ENCODE data around the gene CCDC9B.

Gene CCDC9B

DNA sequence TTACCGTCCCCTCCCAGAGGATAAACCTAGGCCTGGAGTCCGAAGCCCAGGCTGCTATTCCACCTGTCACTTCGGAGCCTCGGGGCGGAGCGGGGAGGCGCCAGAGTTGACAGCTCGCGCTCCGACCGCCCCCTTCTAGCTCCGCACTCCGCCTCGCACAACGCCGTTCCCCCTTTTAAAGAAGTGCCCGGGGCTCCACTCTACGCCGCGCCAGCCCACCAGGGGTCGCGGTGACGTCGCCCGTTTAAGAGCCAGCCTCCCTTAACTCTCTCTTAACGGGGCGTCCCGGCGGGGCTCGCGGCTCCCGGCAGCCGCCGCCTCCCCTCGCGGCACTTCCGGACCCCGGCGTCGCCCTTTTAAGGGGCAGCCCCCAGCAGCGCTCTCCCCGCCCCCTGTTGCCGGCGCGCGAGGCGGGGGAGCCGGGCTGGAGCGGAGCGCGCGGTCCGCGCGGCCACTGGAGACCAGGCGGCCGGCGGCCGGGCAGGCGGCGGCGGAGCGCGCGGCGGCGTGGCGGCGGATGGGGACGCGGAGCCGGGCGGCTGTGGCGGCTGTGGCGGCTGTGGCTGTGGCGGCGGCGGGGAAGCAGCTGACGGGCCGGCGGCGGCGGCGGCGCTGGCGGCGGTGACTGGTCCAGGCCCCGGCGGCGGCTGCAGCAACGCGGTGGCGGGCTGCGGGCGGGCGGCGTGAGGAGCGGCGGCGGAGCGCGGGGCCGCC, 17.3 kb downstream of the CCDC9B start, which contains the start of gene INAFM2:
Gene INAFM2 (plus strand): TSS at position 454 of the 714 bp plus-strand sequence. CDS start 364 bp downstream, outside the sequence.
- peaks cover 40% of the 10 kb centered on the region for H3K4me1 ChIP-seq (ENCODE audit: insufficient read depth, low read length)
- no peak within 1 kb of the TSS for H3K27ac ChIP-seq (ENCODE audit: low read length)
- H3K36me3 ChIP-seq (ENCODE audit: insufficient read depth, low read depth, low read length), result no peaks in the 10 kb centered on the region
- no peaks in the 10 kb centered on the region for H3K9me3 ChIP-seq (ENCODE audit: insufficient read depth, low read depth, low read length)
- peaks cover 44% of the 10 kb centered on the region for H3K27me3 ChIP-seq (ENCODE audit: insufficient read depth, low read length)
- peak within 1 kb of the TSS; percentile 62 for H3K4me3 ChIP-seq (ENCODE audit: low read length)
- H3K9ac ChIP-seq (ENCODE audit: low read depth, low read length), result peak within 1 kb of the TSS; percentile 8; the same call in 1 of the 2 replicates

DNA sequence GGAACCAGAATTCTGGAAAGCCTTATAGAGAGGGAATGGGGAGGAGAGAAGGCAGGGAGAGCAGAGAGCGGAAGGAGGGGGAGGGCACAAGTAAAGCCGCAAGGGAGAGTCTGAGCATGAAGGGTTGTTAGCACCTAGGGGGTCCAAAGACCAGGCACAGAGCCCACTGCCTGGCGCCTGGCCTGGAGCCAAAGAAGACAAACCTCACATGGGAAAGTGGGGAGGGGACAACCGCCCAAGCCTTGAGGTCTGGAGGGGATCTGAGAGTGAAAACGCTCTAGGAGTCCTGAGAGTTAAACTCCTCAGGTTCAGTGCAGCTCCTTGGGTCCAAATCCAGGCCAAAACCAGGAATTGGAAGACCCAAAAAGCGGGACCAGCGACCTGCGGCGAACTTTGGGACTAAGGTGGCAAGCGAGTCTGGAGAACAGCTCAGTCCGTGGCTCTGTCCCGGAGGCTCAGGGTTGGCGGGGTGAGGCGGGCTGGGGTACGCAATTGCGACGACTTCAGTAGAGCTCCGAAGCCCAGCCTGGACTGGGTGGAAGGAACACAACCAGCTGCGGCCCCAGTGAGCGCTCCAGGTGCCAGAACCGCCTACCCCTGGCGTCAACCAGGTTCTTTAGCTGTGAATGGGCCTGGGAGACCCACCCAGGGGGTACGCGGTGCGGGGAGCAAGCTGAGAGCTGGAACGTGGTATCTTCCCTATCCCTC, 18.1 kb downstream of the CCDC9B start:
- Histone ChIP-seq H3K27ac (ENCODE audit: low read length) (no peak overlapping the region), H3K4me3 (ENCODE audit: low read length) (peak overlapping the region; percentile 62), H3K36me3 (ENCODE audit: insufficient read depth, low read depth, low read length) (no peaks in the 10 kb centered on the region), H3K27me3 (ENCODE audit: insufficient read depth, low read length) (peaks cover 44% of the 10 kb centered on the region), H3K9me3 (ENCODE audit: insufficient read depth, low read depth, low read length) (no peaks in the 10 kb centered on the region), H3K4me1 (ENCODE audit: insufficient read depth, low read length) (peaks cover 33% of the 10 kb centered on the region), H3K9ac (ENCODE audit: low read depth, low read length) (no peak overlapping the region)

DNA sequence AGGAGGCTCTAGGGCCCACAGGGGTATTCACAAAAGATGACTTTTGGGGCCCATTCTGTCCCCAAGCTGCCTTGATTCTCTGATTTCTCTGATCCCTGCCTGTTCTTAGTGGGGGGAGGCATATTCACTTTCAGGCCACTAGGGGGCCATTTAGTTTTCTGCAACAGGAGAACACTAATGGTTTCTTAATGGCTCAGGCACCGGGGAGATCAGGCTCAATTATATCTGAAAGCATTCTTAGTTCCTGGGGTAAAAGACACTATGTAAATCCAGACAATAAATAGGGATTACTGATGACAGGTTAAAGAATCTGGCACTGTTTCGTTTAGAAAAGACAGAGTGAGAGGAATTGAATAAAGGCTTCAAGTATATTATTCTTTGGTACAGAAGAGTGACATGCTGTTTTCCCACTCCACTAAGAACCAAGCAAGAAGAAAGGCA, 19.8 kb downstream of the CCDC9B start:
- Histone ChIP-seq H3K4me3 (ENCODE audit: low read length) (no peak overlapping the region), H3K9me3 (ENCODE audit: insufficient read depth, low read depth, low read length) (no peaks in the 10 kb centered on the region), H3K36me3 (ENCODE audit: insufficient read depth, low read depth, low read length) (no peaks in the 10 kb centered on the region), H3K9ac (ENCODE audit: low read depth, low read length) (no peak overlapping the region), H3K27ac (ENCODE audit: low read length) (no peak overlapping the region), H3K4me1 (ENCODE audit: insufficient read depth, low read length) (peaks cover 18% of the 10 kb centered on the region), H3K27me3 (ENCODE audit: insufficient read depth, low read length) (peaks cover 38% of the 10 kb centered on the region)

DNA sequence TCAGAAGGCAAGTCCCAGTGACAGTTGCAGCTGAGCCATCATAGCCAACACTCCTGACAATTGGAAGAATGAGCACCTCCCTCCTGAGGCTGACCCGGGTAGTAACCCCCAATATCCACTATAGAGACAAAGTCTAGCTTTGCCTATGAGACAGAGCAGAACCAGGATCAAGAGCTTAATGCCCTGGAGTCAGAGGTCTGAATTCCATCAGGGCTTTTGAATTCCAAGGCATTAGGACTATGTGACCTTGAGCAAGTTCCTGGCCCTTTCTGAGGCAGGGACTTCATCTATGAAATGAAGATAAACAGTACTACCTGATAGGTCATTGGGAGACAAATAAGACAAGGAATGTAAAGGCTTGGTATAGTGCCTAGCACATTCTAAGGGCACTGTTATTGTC, 20.3 kb downstream of the CCDC9B start:
- peaks cover 35% of the 10 kb centered on the region for H3K27me3 ChIP-seq (ENCODE audit: insufficient read depth, low read length)
- no peaks in the 10 kb centered on the region for H3K36me3 ChIP-seq (ENCODE audit: insufficient read depth, low read depth, low read length)
- no peak overlapping the region for H3K27ac ChIP-seq (ENCODE audit: low read length)
- H3K4me3 ChIP-seq (ENCODE audit: low read length), result no peak overlapping the region
- H3K9me3 ChIP-seq (ENCODE audit: insufficient read depth, low read depth, low read length), result no peaks in the 10 kb centered on the region
- H3K4me1 ChIP-seq (ENCODE audit: insufficient read depth, low read length), result peaks cover 14% of the 10 kb centered on the region
- no peak overlapping the region for H3K9ac ChIP-seq (ENCODE audit: low read depth, low read length)

DNA sequence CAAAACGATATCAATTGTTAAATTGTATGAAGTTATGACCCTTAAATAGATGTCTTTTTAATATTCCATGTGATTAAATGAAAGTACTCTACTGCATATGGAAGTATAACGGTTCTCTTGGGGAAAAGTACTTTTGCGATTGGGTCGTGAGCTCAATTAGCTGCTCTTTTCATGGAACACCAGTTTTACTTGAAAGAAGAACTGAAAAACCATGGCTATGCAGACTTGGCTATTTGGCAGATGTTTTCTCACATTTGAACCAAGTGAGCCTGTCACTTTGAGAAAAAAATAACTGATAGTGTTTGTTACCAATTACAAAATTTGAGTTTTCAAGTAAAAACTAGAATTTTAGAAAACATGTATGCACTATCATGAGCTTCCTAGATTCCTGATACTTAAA, 23.2 kb downstream of the CCDC9B start:
- H3K27ac ChIP-seq (ENCODE audit: low read length), result no peak overlapping the region
- peaks cover 9% of the 10 kb centered on the region for H3K4me1 ChIP-seq (ENCODE audit: insufficient read depth, low read length)
- no peaks in the 10 kb centered on the region for H3K36me3 ChIP-seq (ENCODE audit: insufficient read depth, low read depth, low read length)
- H3K9ac ChIP-seq (ENCODE audit: low read depth, low read length), result no peak overlapping the region
- no peak overlapping the region for H3K4me3 ChIP-seq (ENCODE audit: low read length)
- H3K9me3 ChIP-seq (ENCODE audit: insufficient read depth, low read depth, low read length), result no peaks in the 10 kb centered on the region
- peaks cover 22% of the 10 kb centered on the region for H3K27me3 ChIP-seq (ENCODE audit: insufficient read depth, low read length)

DNA sequence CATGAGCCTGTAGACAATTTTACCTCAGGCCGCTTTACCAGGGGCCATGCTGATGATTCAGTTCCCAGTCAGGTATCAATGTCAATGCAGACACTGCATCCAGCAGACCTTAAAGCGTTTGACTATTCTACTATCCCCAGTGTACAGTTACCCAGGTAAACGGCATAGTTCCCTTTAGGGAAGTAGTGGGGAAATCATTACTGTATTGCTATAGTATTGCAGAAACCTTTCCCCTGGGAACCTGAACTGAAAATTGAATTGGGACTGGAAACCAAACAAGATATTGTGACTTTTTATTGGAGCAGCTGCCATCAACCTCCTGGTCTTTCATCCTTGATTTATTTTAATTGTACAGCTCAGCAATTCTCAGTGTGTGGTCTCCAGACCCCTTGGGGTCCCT, 23.8 kb downstream of the CCDC9B start:
- Histone ChIP-seq H3K9ac (ENCODE audit: low read depth, low read length) (no peak overlapping the region), H3K27ac (ENCODE audit: low read length) (no peak overlapping the region), H3K4me3 (ENCODE audit: low read length) (no peak overlapping the region), H3K36me3 (ENCODE audit: insufficient read depth, low read depth, low read length) (no peaks in the 10 kb centered on the region), H3K9me3 (ENCODE audit: insufficient read depth, low read depth, low read length) (no peaks in the 10 kb centered on the region), H3K27me3 (ENCODE audit: insufficient read depth, low read length) (peaks cover 16% of the 10 kb centered on the region), H3K4me1 (ENCODE audit: insufficient read depth, low read length) (peaks cover 4% of the 10 kb centered on the region)

DNA sequence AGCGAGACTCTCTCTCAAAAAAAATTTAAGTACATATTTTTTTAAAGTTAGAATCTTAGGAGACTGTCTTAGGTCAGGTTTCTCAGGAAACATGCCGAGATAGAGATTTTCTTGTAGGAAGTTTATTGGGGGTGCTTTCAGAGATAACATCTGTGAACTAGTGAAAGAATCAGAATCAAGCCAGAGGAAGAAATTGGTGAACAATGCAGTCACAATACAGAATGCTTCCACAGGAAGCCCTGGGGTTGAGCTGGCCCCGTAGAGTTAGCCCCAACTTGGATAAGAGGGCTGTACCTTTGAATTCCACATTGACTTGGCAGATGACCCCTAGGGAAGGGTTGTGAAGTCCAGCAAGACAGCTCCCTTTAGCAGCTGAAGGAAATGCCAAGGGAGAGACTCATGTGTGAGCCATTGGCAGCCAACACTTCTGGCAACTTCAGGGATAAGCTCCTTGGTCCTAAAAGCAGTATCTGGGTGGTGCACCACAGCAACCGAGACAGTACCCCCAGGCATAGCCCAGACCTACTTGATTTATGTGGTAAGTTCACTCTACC, 25.9 kb downstream of the CCDC9B start:
- no peak overlapping the region for H3K27ac ChIP-seq (ENCODE audit: low read length)
- H3K4me3 ChIP-seq (ENCODE audit: low read length), result no peak overlapping the region
- no peak overlapping the region for H3K9ac ChIP-seq (ENCODE audit: low read depth, low read length)
- H3K4me1 ChIP-seq (ENCODE audit: insufficient read depth, low read length), result peaks cover 1% of the 10 kb centered on the region; the same call in 1 of the 2 replicates
- H3K9me3 ChIP-seq (ENCODE audit: insufficient read depth, low read depth, low read length), result no peaks in the 10 kb centered on the region
- no peaks in the 10 kb centered on the region for H3K36me3 ChIP-seq (ENCODE audit: insufficient read depth, low read depth, low read length)
- peaks cover 17% of the 10 kb centered on the region for H3K27me3 ChIP-seq (ENCODE audit: insufficient read depth, low read length)

DNA sequence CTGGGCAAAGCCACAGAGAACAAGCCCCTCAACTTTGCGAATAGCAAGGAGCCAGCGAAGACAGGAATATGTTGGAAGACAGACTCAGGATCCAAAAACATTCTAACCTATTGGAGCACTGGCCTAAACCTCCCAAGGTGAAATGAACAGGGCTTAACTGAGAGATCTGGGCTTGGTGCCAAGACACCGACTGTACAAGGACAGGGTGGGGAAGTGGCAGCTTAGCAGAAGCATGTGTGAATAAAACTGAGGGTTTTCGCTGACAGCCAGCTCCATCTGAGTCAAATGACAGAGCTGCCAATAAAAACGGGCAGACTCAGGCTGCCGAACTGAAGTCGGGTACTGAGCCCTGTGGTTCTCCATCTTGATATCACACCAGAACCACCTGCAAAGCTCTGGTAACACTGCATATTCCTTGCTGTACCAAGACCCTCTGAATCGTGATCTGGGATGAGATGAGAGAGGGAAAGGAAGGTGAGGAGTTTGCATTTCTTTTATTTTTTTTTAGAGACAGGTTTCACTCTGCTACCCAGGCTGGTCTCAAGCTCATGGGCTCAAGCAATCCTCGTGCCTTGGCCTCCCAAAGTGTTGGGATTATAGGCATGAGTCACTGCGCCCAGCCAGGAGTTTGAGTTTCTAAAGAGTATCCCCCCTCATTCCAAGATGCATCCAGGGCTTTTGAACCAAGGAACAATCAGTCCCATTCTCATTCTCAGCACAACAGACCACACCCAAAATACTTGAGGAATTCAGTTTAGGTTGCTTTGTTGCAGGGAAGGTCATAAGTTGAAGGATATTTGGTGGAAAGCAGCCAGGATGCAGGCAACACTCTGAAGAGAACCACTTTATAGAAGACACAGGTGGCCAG, 27.0 kb downstream of the CCDC9B start:
- no peaks in the 10 kb centered on the region for H3K9me3 ChIP-seq (ENCODE audit: insufficient read depth, low read depth, low read length)
- peaks cover 22% of the 10 kb centered on the region for H3K27me3 ChIP-seq (ENCODE audit: insufficient read depth, low read length)
- H3K27ac ChIP-seq (ENCODE audit: low read length), result no peak overlapping the region
- no peak overlapping the region for H3K9ac ChIP-seq (ENCODE audit: low read depth, low read length)
- H3K4me1 ChIP-seq (ENCODE audit: insufficient read depth, low read length), result peaks cover 5% of the 10 kb centered on the region; the same call in 1 of the 2 replicates
- no peak overlapping the region for H3K4me3 ChIP-seq (ENCODE audit: low read length)
- no peaks in the 10 kb centered on the region for H3K36me3 ChIP-seq (ENCODE audit: insufficient read depth, low read depth, low read length)

DNA sequence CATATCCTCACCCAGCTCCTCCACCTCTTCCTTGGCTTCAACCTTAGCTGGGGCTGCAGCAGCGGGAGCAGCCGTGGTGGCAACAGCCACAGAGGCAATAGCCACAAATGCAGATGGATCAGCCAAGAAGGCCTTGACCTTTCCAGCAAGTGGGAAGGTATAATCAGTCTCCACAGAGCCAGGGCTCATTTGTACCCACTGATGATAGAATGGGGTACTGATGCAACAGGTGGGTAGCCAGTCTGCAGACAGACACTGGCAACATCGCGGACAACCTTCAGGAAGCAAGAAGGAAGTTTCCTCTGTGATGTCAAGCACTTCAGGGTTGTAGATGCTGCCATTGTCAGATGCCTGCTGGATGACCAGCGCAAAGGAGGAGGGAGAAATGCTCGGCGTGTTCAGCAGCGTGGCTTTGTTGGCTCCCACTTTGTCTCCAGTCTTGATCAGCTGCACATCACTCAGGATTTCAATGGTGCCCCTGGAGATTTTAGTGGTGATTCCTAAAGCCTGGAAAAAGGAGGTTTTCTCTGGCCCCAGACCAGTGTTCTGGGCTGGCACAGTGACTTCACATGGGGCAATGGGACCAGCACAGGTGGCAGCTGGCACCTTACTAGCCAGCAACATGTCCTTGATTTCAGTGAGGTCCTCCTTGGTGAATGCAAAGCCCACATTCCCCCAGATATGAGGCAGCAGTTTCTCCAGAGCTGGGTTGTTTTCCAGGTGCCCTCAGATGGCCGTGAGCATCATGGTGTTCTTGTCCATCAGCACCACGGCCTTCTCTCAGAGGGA, 28.2 kb downstream of the CCDC9B start:
- H3K4me1 ChIP-seq (ENCODE audit: insufficient read depth, low read length), result peaks cover 8% of the 10 kb centered on the region; the same call in 1 of the 2 replicates
- no peak overlapping the region for H3K27ac ChIP-seq (ENCODE audit: low read length)
- H3K36me3 ChIP-seq (ENCODE audit: insufficient read depth, low read depth, low read length), result no peaks in the 10 kb centered on the region
- no peak overlapping the region for H3K9ac ChIP-seq (ENCODE audit: low read depth, low read length)
- H3K9me3 ChIP-seq (ENCODE audit: insufficient read depth, low read depth, low read length), result no peaks in the 10 kb centered on the region
- no peak overlapping the region for H3K4me3 ChIP-seq (ENCODE audit: low read length)
- H3K27me3 ChIP-seq (ENCODE audit: insufficient read depth, low read length), result peaks cover 22% of the 10 kb centered on the region

DNA sequence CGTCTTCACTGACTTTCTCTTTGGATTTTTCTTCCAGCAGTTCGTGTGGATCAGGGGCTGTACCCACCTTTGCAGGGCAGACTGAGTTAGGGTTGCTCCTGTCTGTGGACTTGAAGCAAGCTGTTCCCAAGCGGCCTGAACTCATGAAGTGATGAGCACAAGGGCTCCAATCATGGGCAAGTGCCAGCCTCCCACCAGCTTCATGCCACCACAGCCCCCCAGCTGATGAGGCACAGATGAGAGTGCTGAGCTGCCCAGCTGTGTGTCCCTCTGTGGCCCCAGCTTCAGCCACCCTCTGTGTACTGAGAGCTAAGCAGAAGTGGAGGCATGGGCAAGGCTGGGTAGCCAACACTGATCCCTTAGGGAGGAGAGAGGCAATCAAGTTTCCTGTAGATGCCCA, 29.7 kb downstream of the CCDC9B start:
- H3K36me3 ChIP-seq (ENCODE audit: insufficient read depth, low read depth, low read length), result no peaks in the 10 kb centered on the region
- H3K27ac ChIP-seq (ENCODE audit: low read length), result no peak overlapping the region
- H3K9ac ChIP-seq (ENCODE audit: low read depth, low read length), result no peak overlapping the region
- no peaks in the 10 kb centered on the region for H3K9me3 ChIP-seq (ENCODE audit: insufficient read depth, low read depth, low read length)
- H3K4me3 ChIP-seq (ENCODE audit: low read length), result no peak overlapping the region
- H3K4me1 ChIP-seq (ENCODE audit: insufficient read depth, low read length), result peaks cover 20% of the 10 kb centered on the region; the same call in 1 of the 2 replicates
- peaks cover 22% of the 10 kb centered on the region for H3K27me3 ChIP-seq (ENCODE audit: insufficient read depth, low read length)
